Ovary (tissue), 9 donors: ENCODE data around the gene GLIS2. TPM values are rescaled to one million over a fixed set of nuclear protein-coding genes. Genes with fewer than 3 reads are reported as not detected.

ENCODE experiments used
- DNase-seq, 5 donors: peaks; one replicate each; pipeline ENCODE4 v3.0.0-alpha.2; 2019 to 2020
- H3K27ac ChIP-seq, 2 donors: fragments of 200-600 bp; one replicate each; pipeline versions ENCODE4 v1.5.1 to v1.8.0; 2019 to 2022
- H3K27me3 ChIP-seq: fragments of 200-600 bp; one replicate; pipeline ENCODE4 v1.8.0; 2022
- H3K36me3 ChIP-seq: fragments of 200-600 bp; sonication (generic); one replicate; pipeline ENCODE4 v1.5.1; 2019
- H3K4me1 ChIP-seq: one replicate; pipeline ENCODE4 v1.8.1; 2013; ENCODE audit warnings: mild to moderate bottlenecking, moderate library complexity; ENCODE audit not compliant: insufficient read depth
- H3K4me3 ChIP-seq: fragments of 200-600 bp; sonication (generic); one replicate; pipeline ENCODE4 v1.5.1; 2017
- H3K9me3 ChIP-seq, 2 donors: fragments of 200-600 bp in 1 of 2; sonication (generic) in 1 of 2; one replicate each; pipeline versions ENCODE4 v1.5.1 to v1.8.1; 2013 to 2019; ENCODE audit warnings: mild to moderate bottlenecking in 1 of 2, moderate library complexity in 1 of 2
- CTCF ChIP-seq, 3 donors: fragments of 450-650 bp in 2 of 3; fragments of 200-600 bp in 1 of 3; IDR thresholded peaks; one replicate each; pipeline versions ENCODE4 v1.5.1 to v1.8.0; 2016 to 2022; ENCODE audit warnings: antibody characterized with exemption in 3 of 3, mild to moderate bottlenecking in 1 of 3
- EP300 ChIP-seq: sonication (generic); formaldehyde crosslinking; IDR thresholded peaks from one replicate; pipeline ENCODE4 v1.6.1; 2017; ENCODE audit warnings: antibody characterized with exemption
- POLR2A ChIP-seq: fragments of 450-650 bp; IDR thresholded peaks from one replicate; pipeline ENCODE4 v1.6.1; 2017; ENCODE audit warnings: antibody characterized with exemption, mild to moderate bottlenecking, moderate library complexity
- WGBS, 3 donors: extraction: QIAGEN DNeasy Blood & Tissue Kit in 1 of 3; methylation state at CpG; one replicate each; pipeline versions ENCODE4 v1.1.5 to v1.1.7; 2013 to 2017; 5-methylcytosine and 5-hydroxymethylcytosine counted together
- intact Hi-C, 4 donors: fragments of 100-400 bp; cut with DNase I; formaldehyde crosslinking; loops; one replicate each; pipeline versions ENCODE4 v1.11.0 to v1.15.1; 2022 to 2023
- polyA plus RNA-seq, 2 donors: library from polyadenylated mRNA; stranded (reverse); fragments of 200-250 nt in 1 of 2; fragments of 350-450 nt in 1 of 2; fragmentation: Illumina TruSeq in 1 of 2; extraction: RNeasy Lipid Tissue Mini Kit (QIAGEN cat#74804) in 1 of 2; gene quantifications; one replicate each; pipeline ENCODE4 v1.2.3, GENCODE V29; 2013 to 2014
- total RNA-seq, 7 donors: library from RNA; depleted of rRNA in 2 of 7; stranded (reverse); fragments of >200 nt in 2 of 7; fragmentation: NEBNext Ultra II Directional in 3 of 7; extraction: Animal tissue kit (Norgen Biotek cat#: 25700) in 3 of 7; gene quantifications; one replicate each; pipeline versions ENCODE4 v1.1.0 to v1.2.4, GENCODE V29; 2016 to 2023
- donor health status: DM: no; HTN: no; CAD: no; lungs with moderate emphysema.
- donor health status: DM: no; HTN: no; CAD: no.
- donor health status: Bipolar disorder and iron deficiency.
- donor health status: DM: yes; HTN: yes; CAD: no.
- donor health status: DM: no; HTN: no; CAD: no.
- donor health status: DM: yes; HTN: yes; CAD: no.

Gene GLIS2
- total and polyA plus RNA-seq, 9 donors: 1.6 to 79.5 (median 38.4) TPM

GRCh38 chr16:4319454-4320421, 3.9 kb downstream of the GLIS2 start:
- no peaks in the 10 kb centered on the region for H3K27me3 ChIP-seq
- H3K9me3 ChIP-seq: no peaks in the 10 kb centered on the region
- intact Hi-C loops: loop anchor here in 2 of 4 donors (10.0 kb wide), 1 partner anchor 55 kb away; no protein-coding TSS in a partner anchor
- peak in 4 of 5 donors; percentile 55 to 64 (median 60) for DNase-seq
- H3K4me1 ChIP-seq: peaks cover 43% of the 10 kb centered on the region
- H3K27ac ChIP-seq: peak overlapping the region; percentile 32 to 97
- TF ChIP-seq EP300 (no peak), CTCF (IDR thresholded peaks at IDR 0.05) (no peak), POLR2A (no peak)
- WGBS, 3 donors: 48 to 60% (median 49%) methylated on average over 37 of the region's 37 CpGs
- H3K4me3 ChIP-seq: no peak overlapping the region
- no peaks in the 10 kb centered on the region for H3K36me3 ChIP-seq

- H3K36me3 ChIP-seq: no peaks in the 10 kb centered on the region
- H3K4me1 ChIP-seq: peaks cover 47% of the 10 kb centered on the region
- WGBS, 3 donors: 53 to 56% (median 54%) methylated on average over 15 to 16 of the region's 16 CpGs
- no peak for TF ChIP-seq POLR2A
- no peak for TF ChIP-seq EP300
- TF ChIP-seq CTCF (IDR thresholded peaks at IDR 0.05): no peak
- H3K27ac ChIP-seq: peak overlapping the region; percentile 34 to 97
- DNase-seq: peak in 2 of 5 donors; percentile 36 to 39
- no peaks in the 10 kb centered on the region for H3K9me3 ChIP-seq
- no peaks in the 10 kb centered on the region for H3K27me3 ChIP-seq
- no peak overlapping the region for H3K4me3 ChIP-seq
- intact Hi-C loops: loop anchor here in 2 of 4 donors (10.0 kb wide), 1 partner anchor 56 kb away; no protein-coding TSS in a partner anchor
These were observed 4.8 kb downstream of the GLIS2 start for GRCh38 chr16:4320571-4321137.

- H3K9me3 ChIP-seq: no peaks in the 10 kb centered on the region
- H3K36me3 ChIP-seq: no peaks in the 10 kb centered on the region
- no peak for TF ChIP-seq EP300
- intact Hi-C loops: loop anchor here in 2 of 4 donors (10.0 kb wide), 1 partner anchor 57 kb away; no protein-coding TSS in a partner anchor
- no peak overlapping the region for H3K4me3 ChIP-seq
- H3K27me3 ChIP-seq: no peaks in the 10 kb centered on the region
- H3K4me1 ChIP-seq: peaks cover 47% of the 10 kb centered on the region
- WGBS, 3 donors: 76 to 79% (median 78%) methylated on average over 19 of the region's 19 CpGs
- peak overlapping the region; percentile 20 to 97 for H3K27ac ChIP-seq
- DNase-seq: peak in 2 of 5 donors; percentile 44 to 50
These were observed 5.6 kb downstream of the GLIS2 start for GRCh38 chr16:4321286-4322120.

- WGBS, 3 donors: 81 to 85% (median 82%) methylated on average over 22 to 30 of the region's 30 CpGs
These were observed 6.5 kb downstream of the GLIS2 start for GRCh38 chr16:4322121-4323052.

More at GRCh38 chr16:4322121-4323052, 6.5 kb downstream of the GLIS2 start:
- Histone ChIP-seq H3K36me3 (no peaks in the 10 kb centered on the region), H3K4me3 (no peak overlapping the region), H3K9me3 (no peaks in the 10 kb centered on the region), H3K27ac (no peak overlapping the region), H3K4me1 (peaks cover 47% of the 10 kb centered on the region), H3K27me3 (no peaks in the 10 kb centered on the region)
- DNase-seq: peak in 3 of 5 donors; percentile 31 to 47 (median 40)
- TF ChIP-seq POLR2A (no peak), EP300 (no peak), CTCF (IDR thresholded peaks at IDR 0.05) (no peak)
- intact Hi-C loops: loop anchor here in 2 of 4 donors (10.0 kb wide), 1 partner anchor 58 kb away; no protein-coding TSS in a partner anchor
